ENCODE results near the gene MAP3K6.

Gene MAP3K6

GRCh38 chr1:27332536-27333281, 34.1 kb downstream of the MAP3K6 start:
- peak; percentile 44 for DNase-seq

- DNase-seq = no peak
Observed at GRCh38 chr1:27331922-27332321, 34.8 kb downstream of the MAP3K6 start.

- DNase-seq = no peak
Observed at GRCh38 chr1:27331426-27331825, 35.3 kb downstream of the MAP3K6 start.

- DNase-seq = no peak
Observed at GRCh38 chr1:27330786-27331185, 36.0 kb downstream of the MAP3K6 start.

DNA sequence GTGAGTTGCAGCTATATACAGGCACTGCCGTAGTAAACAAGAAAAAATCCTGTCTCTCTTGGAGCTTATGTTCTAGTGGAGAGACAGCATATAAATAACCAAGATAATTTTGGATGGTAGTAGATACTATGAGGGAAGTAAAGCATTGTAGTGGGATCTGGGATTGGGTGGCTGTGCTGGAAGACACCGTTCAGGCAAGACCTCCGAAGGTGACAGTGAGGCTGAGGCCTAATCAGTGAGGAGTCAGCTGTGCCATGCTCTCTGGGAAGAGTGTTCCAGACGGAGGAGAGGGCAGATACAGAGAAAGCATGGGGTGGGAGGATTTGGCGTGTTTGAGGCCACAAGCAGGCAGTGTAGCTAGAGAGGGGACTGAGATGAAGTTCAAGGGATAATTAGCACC, 38.8 kb downstream of the MAP3K6 start:
- DNase-seq = no peak

GRCh38 chr1:27325286-27325685, 41.5 kb downstream of the MAP3K6 start:
- DNase-seq = no peak

- no peak for DNase-seq
Observed at GRCh38 chr1:27322569-27323240, 44.1 kb downstream of the MAP3K6 start.

GRCh38 chr1:27321813-27322568, 44.8 kb downstream of the MAP3K6 start, which contains the start of gene TMEM222:
Gene TMEM222, plus strand, starts transcription at chr1:27322163. Its CDS starts 35 bp downstream, at chr1:27322198.
- DNase-seq = peak; percentile 94

GRCh38 chr1:27318596-27318995, 48.2 kb downstream of the MAP3K6 start:
- no peak for DNase-seq

DNA sequence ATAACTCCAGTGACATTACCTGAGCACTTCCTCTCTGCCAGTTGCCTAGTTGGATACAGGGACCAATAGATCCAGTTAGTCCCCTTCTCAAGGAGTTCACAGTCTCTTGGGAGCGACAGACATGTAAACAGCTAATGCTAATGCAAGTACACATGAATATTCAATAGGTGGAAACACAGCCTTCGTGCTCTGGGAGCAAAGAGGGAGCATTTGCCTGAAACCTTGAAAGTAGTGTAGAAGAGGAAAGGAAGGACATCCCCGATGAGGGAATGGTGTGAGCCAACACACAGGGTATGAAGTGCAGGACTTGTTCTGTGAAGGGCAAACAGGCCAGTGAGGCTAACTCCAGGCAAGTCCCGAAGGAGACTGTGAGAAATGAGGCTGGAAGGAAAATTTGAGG, 48.6 kb downstream of the MAP3K6 start:
- DNase-seq = no peak

DNA sequence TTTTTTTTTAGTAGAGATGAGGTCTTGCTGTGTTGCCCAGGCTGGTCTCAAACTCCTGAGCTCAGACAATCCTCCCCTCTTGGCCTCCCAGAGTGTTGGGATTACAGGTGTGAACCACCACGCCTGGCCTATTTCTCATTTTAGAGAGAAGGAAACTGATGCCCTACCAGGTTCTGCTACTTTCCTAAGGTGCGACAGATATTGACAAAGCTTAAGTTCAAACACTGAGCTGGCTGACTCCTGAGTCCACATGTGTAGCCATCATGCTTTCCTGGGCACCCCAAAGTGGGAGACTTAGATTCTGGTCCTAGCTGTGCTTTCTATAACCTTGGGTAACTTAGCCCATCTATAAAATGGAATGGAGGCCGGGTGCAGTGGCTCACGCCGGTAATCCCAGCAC, 49.9 kb downstream of the MAP3K6 start:
- no peak for DNase-seq

DNA sequence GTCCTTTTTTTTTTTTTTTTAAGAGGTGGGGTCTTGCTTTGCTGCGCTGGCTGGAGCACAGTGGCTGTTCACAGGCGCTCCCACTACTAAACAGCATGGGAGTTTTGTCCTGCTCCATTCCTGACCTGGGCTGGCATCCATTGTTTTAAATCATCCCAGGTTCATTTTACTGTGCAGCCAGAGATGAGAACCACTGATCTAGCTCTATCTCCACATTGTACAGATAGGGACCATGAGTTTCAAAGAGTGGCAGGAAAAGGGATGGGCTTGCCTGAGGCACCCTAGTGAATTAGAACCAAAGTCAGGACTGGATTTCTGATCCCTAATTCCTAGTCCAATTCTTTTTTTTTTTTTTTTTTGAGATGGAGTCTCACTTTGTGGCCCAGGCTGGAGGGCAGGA, 52.0 kb downstream of the MAP3K6 start:
- no peak for DNase-seq

DNA sequence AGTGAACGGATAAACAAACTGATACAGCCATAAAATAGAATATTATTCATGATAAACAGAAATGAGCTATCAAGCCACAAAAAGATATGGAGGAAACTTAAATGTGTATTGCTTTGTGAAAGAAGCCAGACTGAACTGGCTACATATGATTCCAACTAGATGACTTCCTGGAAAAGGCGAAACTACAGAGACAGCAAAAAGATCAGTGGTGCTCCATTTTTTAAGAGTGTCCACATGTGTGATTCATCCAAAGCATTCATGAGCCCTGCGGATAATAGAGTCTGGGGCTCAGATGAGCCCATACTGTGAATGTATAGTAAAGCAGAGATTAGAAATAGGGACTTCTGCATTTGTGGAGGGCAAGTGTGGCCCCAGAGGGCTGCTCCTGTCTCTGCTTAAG, 52.6 kb downstream of the MAP3K6 start:
- no peak for DNase-seq

- DNase-seq = no peak
Observed at GRCh38 chr1:27307874-27308598, 58.7 kb downstream of the MAP3K6 start.

DNA sequence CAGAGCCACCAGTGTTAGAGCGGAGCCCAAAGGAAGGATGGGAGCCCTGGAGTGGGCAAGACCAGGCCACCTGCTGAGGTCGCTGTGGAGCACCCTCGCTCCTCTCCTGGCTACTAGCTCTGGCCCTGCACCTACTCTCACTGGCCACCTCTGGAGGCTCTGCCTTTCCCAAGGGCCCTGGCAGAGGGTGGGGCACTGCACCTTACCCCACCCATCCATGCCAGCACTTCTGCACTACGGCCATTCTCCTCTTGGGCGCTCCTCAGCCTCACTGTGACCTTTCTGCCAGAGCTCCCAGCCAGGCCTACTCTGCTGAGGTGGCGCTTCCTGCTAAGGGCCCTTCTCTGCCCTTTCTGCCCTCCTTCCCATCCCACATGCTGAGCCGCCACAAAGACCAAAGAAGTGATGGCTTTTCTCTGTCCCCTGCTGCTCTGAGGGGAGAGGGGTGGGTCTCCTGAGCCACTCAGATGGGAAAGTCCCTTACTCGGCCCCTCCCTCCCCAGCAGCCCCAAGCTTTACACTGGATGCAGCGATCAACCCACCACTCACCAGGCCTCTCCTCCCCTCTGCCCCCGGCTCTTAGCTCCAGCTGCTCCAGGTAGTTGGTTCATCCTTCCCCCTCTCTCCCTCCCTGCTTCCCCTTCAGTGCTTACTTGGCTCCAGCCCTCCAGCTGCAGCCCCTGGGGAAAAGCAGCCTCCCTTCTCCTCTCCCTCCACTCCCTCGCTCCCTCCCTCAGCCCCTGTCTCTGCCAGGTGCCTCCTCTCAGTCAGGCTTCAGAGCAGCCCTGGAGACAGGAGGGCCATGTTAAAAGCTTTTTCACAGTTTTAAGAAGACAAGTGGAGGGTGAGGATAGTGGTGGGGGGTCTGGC, 59.6 kb downstream of the MAP3K6 start:
- no peak for DNase-seq

DNA sequence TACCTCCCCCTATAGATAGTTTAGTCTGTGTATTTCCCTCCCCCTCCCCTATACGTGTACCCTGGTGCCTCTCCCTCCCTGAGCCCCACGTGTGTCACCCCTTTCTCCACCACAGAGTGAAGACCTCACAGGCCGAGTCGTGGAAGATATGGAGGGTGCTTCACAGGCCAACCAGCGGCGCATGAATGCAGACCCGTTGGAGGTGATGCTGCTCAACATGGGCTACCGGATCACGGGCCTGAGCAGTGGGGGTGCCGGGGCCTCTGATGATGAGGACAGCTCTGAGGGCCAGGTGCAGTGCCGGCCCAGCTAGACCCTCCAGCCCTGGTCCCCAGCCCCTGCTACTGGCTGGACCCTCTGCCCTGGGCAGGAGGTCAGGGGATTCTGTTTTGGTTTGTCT, 60.7 kb downstream of the MAP3K6 start:
- DNase-seq = no peak

Data from effector CD8-positive, alpha-beta T cell (primary cell).